B cell (primary cell): ENCODE measurements around the gene PBX1. TPM values are rescaled to one million over a fixed set of nuclear protein-coding genes. Genes with fewer than 3 reads are reported as not detected.

Source experiments
- ATAC-seq: fragments of 200-7000 bp; cut with Tn5 transposase; one replicate; pipeline ENCODE4 v1.10.0; 2021; ENCODE audit warnings: low read depth, mild to moderate bottlenecking, moderate number of reproducible peaks, moderate library complexity
- CTCF ChIA-PET: fragments of 350-600 bp; sonication (Branson Sonifier 250); formaldehyde crosslinking; loops from one replicate; lab custom pipeline; 2021; ENCODE audit warnings: antibody characterized with exemption, inconsistent platforms; lab: Charles Lee
- POLR2A ChIA-PET: fragments of 350-600 bp; sonication (Branson Sonifier 250); formaldehyde crosslinking; loops from one replicate; lab custom pipeline; 2021; ENCODE audit warnings: antibody characterized with exemption; lab: Charles Lee
- DNase-seq: peaks from one replicate; pipeline ENCODE4 v3.0.0; 2013
- H2AFZ ChIP-seq: 2 replicates; pipeline ENCODE4 v1.6.1; 2012; ENCODE audit warnings: mild to moderate bottlenecking, low read depth, low read length; ENCODE audit not compliant: insufficient read depth, poor library complexity, severe bottlenecking
- H3K27ac ChIP-seq, 2 donors: 1 replicate in 1 of 2; 2 replicates in 1 of 2; pipeline ENCODE4 v1.5.1; 2012 to 2013; ENCODE audit warnings: low read length in 2 of 2, mild to moderate bottlenecking in 2 of 2, moderate library complexity in 1 of 2
- H3K27me3 ChIP-seq, 4 experiments: fragments of 200-600 bp in 1 of 4; sonication (generic) in 1 of 4; replicated peaks in 1 of 4; 1 replicate in 2 of 4; 2 replicates in 2 of 4; pipeline versions ENCODE4 v1.6.1 to v1.7.0; 2013 to 2016; ENCODE audit warnings: low read length in 3 of 4, mild to moderate bottlenecking in 2 of 4, mixed read lengths in 1 of 4, moderate library complexity in 1 of 4; ENCODE audit not compliant: insufficient read depth in 4 of 4, control insufficient read depth in 3 of 4; ENCODE audit errors: control extremely low read depth in 1 of 4
- H3K36me3 ChIP-seq, 2 experiments: replicated peaks in 1 of 2; 1 replicate in 1 of 2; 2 replicates in 1 of 2; pipeline versions ENCODE4 v1.6.1 to v1.7.1; 2013; ENCODE audit warnings: low read length in 1 of 2; ENCODE audit not compliant: insufficient read depth in 2 of 2, control insufficient read depth in 1 of 2; ENCODE audit errors: control extremely low read depth in 1 of 2, extremely low read depth in 1 of 2
- H3K4me1 ChIP-seq, 2 donors: fragments of 200-600 bp in 1 of 2; sonication (generic) in 1 of 2; 1 replicate in 1 of 2; 2 replicates in 1 of 2; pipeline versions ENCODE4 v1.5.1 to v1.6.1; 2013 to 2017; ENCODE audit warnings: low read length in 2 of 2; ENCODE audit not compliant: control insufficient read depth in 2 of 2, insufficient read depth in 2 of 2
- H3K4me2 ChIP-seq: replicated peaks from 2 replicates; pipeline ENCODE3; 2012; ENCODE audit warnings: mild to moderate bottlenecking, low read depth, low read length; ENCODE audit not compliant: poor library complexity, severe bottlenecking
- H3K4me3 ChIP-seq, 5 experiments: fragments of 200-600 bp in 1 of 5; sonication (generic) in 1 of 5; 1 replicate in 3 of 5; 2 replicates in 2 of 5; pipeline versions ENCODE4 v1.5.1 to v1.7.0; 2011 to 2016; ENCODE audit warnings: low read length in 4 of 5, mild to moderate bottlenecking in 4 of 5, low read depth in 2 of 5, control low read depth in 1 of 5, moderate library complexity in 1 of 5; ENCODE audit not compliant: insufficient read depth in 1 of 5; ENCODE audit errors: control extremely low read depth in 1 of 5, extremely low read depth in 1 of 5
- H3K79me2 ChIP-seq: fragments of 200-600 bp; sonication (generic); one replicate; pipeline ENCODE4 v1.6.0; 2016; ENCODE audit warnings: low read length; ENCODE audit not compliant: control insufficient read depth, insufficient read depth
- H3K9ac ChIP-seq: fragments of 200-600 bp; sonication (generic); 2 replicates; pipeline ENCODE4 v1.6.1; 2017; ENCODE audit warnings: mild to moderate bottlenecking, low read length, moderate library complexity
- H3K9me3 ChIP-seq, 3 donors: one replicate each; pipeline versions ENCODE4 v1.6.1 to v1.7.1; 2013; ENCODE audit warnings: low read length in 2 of 3; ENCODE audit not compliant: control insufficient read depth in 2 of 3, insufficient read depth in 1 of 3; ENCODE audit errors: control extremely low read depth in 1 of 3
- H4K20me1 ChIP-seq: 2 replicates; pipeline ENCODE4 v1.6.0; 2012; ENCODE audit warnings: mild to moderate bottlenecking, low read length; ENCODE audit not compliant: insufficient read depth, control insufficient read depth, poor library complexity, severe bottlenecking
- H3K27ac Mint-ChIP-seq: one replicate; pipeline ENCODE4 v1.8.0; 2021; ENCODE audit warnings: mixed read lengths
- H3K27me3 Mint-ChIP-seq: one replicate; pipeline ENCODE4 v1.8.0; 2021; ENCODE audit warnings: mixed read lengths
- H3K4me1 Mint-ChIP-seq: one replicate; pipeline ENCODE4 v1.8.0; 2021; ENCODE audit warnings: mixed read lengths
- H3K4me3 Mint-ChIP-seq: one replicate; pipeline ENCODE4 v1.8.0; 2021; ENCODE audit warnings: mixed read lengths
- H3K9me3 Mint-ChIP-seq: one replicate; pipeline ENCODE4 v1.8.0; 2022; ENCODE audit warnings: mixed read lengths; ENCODE audit not compliant: insufficient read depth
- CTCF ChIP-seq: fragments of 200-600 bp; IDR thresholded peaks from one replicate; pipeline ENCODE4 v1.8.0; 2022; ENCODE audit warnings: antibody characterized with exemption, mild to moderate bottlenecking
- EZH2 ChIP-seq: IDR thresholded peaks from 2 replicates; pipeline ENCODE4 v1.6.1; 2012; ENCODE audit warnings: borderline replicate concordance, low read depth, mild to moderate bottlenecking, moderate library complexity, low read length; ENCODE audit not compliant: insufficient read depth, poor library complexity, severe bottlenecking
- WGBS: methylation state at CpG from one replicate; pipeline ENCODE4 v1.1.5; 2013; ENCODE audit warnings: missing lambda C conversion rate; ENCODE audit not compliant: insufficient coverage; 5-methylcytosine and 5-hydroxymethylcytosine counted together
- intact Hi-C: fragments of 100-400 bp; cut with micrococcal nuclease; formaldehyde crosslinking; loops from one replicate; pipeline ENCODE4 v1.10.0; 2022
- polyA plus RNA-seq: library from polyadenylated mRNA; depleted of rRNA; stranded (reverse); fragments of >200 nt; gene quantifications from 2 replicates; pipeline ENCODE4 v1.2.3, GENCODE V29; 2012
- total RNA-seq, 2 donors: library from RNA; stranded (reverse); fragments of 120-200 nt in 1 of 2; gene quantifications; 1 replicate in 1 of 2; 2 replicates in 1 of 2; pipeline versions ENCODE4 v1.2.3 to v1.2.4, GENCODE V29; 2013 to 2022

Gene PBX1
- total and polyA plus RNA-seq, 2 donors (not counting 1 experiment from before 2014, with no cell fraction given): 0.32 TPM; not detected in 1

GRCh38 chr1:164672588-164672987 is 113.6 kb downstream of the PBX1 start:
- no peak for DNase-seq
- H3K4me1 ChIP-seq: no peaks in the 10 kb centered on the region
- intact Hi-C loops: no loop called here
- H3K9ac ChIP-seq: no peak overlapping the region
- Mint-ChIP-seq H3K27ac (no peak overlapping the region), H3K9me3 (peaks cover 7% of the 10 kb centered on the region), H3K4me1 (no peaks in the 10 kb centered on the region), H3K4me3 (no peak overlapping the region), H3K27me3 (peaks cover 3% of the 10 kb centered on the region)
- H3K27me3 ChIP-seq: no peaks in the 10 kb centered on the region
- no peak overlapping the region for H3K4me3 ChIP-seq
- no peaks in the 10 kb centered on the region for H3K36me3 ChIP-seq
- TF ChIP-seq EZH2: no peak
- H3K4me2 ChIP-seq: no peak overlapping the region
- POLR2A ChIA-PET: no interaction called here
- no CpG with 5 or more reads among the region's 3 CpGs for WGBS
- no peak overlapping the region for H2AFZ ChIP-seq
- CTCF ChIA-PET: no interaction called here
- no peak overlapping the region for H3K27ac ChIP-seq
- no peak for ATAC-seq
- no peaks in the 10 kb centered on the region for H4K20me1 ChIP-seq
- H3K79me2 ChIP-seq: no peaks in the 10 kb centered on the region
- peaks cover 0 to 10% (median 0%) of the 10 kb centered on the region in 3 donors for H3K9me3 ChIP-seq

- no peak overlapping the region for H3K27ac ChIP-seq
- POLR2A ChIA-PET: no interaction called here
- H3K27me3 ChIP-seq: no peaks in the 10 kb centered on the region
- no peak overlapping the region for H3K9ac ChIP-seq
- no peak overlapping the region for H2AFZ ChIP-seq
- no peaks in the 10 kb centered on the region for H3K4me1 ChIP-seq
- DNase-seq: no peak
- H3K27ac Mint-ChIP-seq: no peak overlapping the region
- H3K27me3 Mint-ChIP-seq: peaks cover 3% of the 10 kb centered on the region
- TF ChIP-seq CTCF (no peak), EZH2 (no peak)
- H4K20me1 ChIP-seq: no peaks in the 10 kb centered on the region
- no peaks in the 10 kb centered on the region for H3K79me2 ChIP-seq
- H3K4me1 Mint-ChIP-seq: no peaks in the 10 kb centered on the region
- CTCF ChIA-PET: no interaction called here
- H3K9me3 ChIP-seq: peaks cover 0 to 7% (median 0%) of the 10 kb centered on the region in 3 donors
- intact Hi-C loops: no loop called here
- no peak overlapping the region for H3K4me3 Mint-ChIP-seq
- no peaks in the 10 kb centered on the region for H3K36me3 ChIP-seq
- WGBS: 97% methylated on average over 7 of the region's 14 CpGs
- no peak for ATAC-seq
- no peak overlapping the region for H3K4me3 ChIP-seq
- H3K9me3 Mint-ChIP-seq: peaks cover 7% of the 10 kb centered on the region
- no peak overlapping the region for H3K4me2 ChIP-seq
Observed at GRCh38 chr1:164673584-164674214, 114.7 kb downstream of the PBX1 start.
